T-helper 9 cell (primary cell): ENCODE data around the gene KLHL14.
"Not testable (repeated sequence)": the region's sequence is repeated elsewhere in the genome, so short reads cannot be mapped to it uniquely, and the experiment has no call there.

ENCODE experiments used
- DNase-seq: peaks from one replicate; pipeline ENCODE4 v3.0.0-alpha.2; 2020
- total RNA-seq, 2 donors: gene quantifications; one replicate each; lab custom pipeline; 2026; lab: John Stamatoyannopoulos, UW

KLHL14 gene
- 0 reads per million in 2 donors for total RNA-seq

DNA sequence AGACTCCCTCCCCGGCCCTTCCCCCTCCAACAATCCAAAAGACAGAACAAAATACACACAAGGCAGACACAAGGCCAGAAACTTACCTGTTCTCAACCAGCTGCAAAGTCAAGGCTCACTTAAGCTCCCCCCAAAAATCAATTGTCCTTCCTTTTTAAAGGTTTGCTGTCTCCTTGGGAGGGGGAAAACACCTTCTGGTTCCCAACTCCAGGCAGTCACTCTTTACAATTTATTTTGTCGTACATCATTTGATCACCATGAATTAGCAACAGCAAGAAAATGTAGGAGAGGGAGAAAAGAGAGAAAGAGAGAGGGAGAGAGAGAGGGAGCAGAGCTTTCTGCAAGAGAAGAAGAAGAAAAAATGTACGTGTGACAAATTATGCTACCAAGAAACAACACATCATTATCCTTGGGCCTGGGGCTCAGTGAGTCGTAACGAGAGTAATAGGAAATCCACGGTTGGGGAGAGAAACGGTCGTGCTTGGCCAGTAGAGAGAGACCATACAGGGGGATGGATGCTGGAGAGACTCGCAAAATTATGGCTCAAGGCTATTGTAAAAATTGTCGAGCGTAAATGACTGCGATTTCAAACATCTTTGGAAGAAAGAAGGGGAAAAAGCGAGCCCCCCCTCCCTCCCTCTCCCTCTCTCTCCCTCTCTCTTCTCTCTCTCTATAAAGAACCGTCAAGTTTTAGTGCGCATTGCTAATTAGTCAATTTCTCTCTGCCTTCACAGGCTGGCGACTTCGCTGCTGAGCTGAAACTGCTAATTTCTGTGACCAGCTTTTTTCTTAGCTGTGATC, at the start of gene KLHL14:
Gene KLHL14, minus strand, starts transcription at position 443 of the 801 bp plus-strand sequence. CDS start 2,432 bp downstream, outside the sequence.
- DNase-seq, result no peak

- DNase-seq, result no peak
Measured at GRCh38 chr18:32822197-32822596, 49.4 kb upstream of the KLHL14 start.

DNA sequence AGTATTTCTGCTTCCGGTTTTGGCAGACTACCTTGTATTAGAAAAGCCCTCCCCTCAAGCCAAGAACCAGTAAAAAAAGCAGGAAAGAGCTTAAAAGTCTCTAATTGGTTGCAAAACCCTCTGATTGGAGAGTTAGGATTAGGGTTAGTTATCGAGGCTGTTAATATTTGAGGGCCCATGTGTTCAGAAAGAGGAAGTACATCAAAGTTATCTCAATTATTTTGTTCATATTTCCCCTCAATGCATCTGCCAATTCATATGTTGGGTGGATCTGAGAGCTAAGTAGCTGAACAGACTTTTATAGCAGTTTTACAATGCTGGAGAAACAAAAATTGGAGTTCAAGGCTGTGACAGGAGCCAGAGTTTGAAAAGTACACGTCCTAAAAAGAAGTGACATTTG, 43.1 kb upstream of the KLHL14 start:
- DNase-seq, result no peak

DNA sequence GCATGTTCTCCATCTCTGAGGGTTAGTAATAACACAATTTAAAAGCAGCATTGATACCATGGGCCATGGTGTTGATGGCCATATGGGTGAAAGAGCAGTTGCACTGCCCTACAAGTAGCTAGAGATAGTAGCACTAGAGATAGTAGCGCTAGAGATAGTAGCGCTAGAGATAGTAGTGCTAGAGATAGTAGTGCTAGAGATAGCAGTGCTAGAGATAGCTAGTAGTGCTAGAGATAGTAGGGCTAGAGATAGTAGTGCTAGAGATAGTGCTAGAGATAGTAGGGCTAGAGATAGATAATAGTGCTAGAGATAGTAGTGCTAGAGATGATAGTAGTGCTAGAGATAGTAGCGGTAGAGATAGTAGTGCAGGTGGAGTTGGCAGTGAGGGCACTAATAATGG, 39.5 kb upstream of the KLHL14 start:
- no peak for DNase-seq

- no peak for DNase-seq
Measured at GRCh38 chr18:32810314-32810713, 37.5 kb upstream of the KLHL14 start.

GRCh38 chr18:32805354-32805753, 32.5 kb upstream of the KLHL14 start:
- no peak for DNase-seq

- DNase-seq, result no peak
Measured at GRCh38 chr18:32804134-32804888, 31.5 kb upstream of the KLHL14 start.

- DNase-seq, result no peak
Measured at GRCh38 chr18:32803568-32803967, 30.7 kb upstream of the KLHL14 start.

GRCh38 chr18:32802591-32803451, 30.0 kb upstream of the KLHL14 start:
- DNase-seq, result no peak

DNA sequence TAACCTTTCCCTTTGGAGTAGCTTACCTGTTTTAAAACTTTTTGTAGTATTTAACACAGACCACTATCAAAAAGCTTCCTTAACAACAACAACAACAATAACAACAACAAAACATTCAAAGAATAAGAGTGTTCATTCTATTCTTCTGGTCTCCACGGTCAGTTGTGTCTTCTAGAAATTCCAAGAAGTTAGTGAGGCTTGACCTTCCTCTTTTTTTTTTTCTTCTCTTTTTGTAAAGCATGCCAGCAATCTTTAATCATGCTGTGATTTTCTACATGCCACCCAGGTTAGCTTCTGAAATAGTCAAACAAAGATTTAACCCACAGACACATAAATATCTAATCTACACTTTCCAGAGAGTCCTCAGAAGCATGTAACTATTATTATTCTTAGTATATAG, 28.4 kb upstream of the KLHL14 start:
- DNase-seq, result no peak

GRCh38 chr18:32798209-32798960, 25.6 kb upstream of the KLHL14 start:
- DNase-seq, result no peak

- DNase-seq, result not testable (repeated sequence)
Measured at GRCh38 chr18:32794667-32795066, 21.8 kb upstream of the KLHL14 start.

DNA sequence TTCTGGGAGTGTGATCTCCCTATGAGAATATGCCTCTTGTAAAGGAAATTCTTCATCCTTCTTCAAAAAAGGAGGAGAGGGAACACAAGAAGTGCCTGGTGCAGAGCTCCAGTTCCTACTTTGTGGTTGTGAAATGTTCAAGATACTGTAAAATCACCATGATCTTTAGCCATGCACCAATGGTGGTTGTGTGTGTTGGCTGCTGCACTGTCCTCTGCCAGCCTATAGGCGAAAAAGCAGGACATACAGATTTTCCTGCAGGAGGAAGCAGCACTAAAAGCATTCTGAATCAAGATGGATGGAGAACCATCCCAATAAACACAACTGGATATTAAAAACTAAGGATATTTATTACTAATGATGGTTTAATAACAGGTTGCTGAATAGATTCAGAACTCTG, 6.2 kb upstream of the KLHL14 start:
- no peak for DNase-seq

GRCh38 chr18:32777049-32777448, 4.2 kb upstream of the KLHL14 start:
- DNase-seq, result no peak

GRCh38 chr18:32776561-32776960, 3.7 kb upstream of the KLHL14 start:
- DNase-seq, result no peak

DNA sequence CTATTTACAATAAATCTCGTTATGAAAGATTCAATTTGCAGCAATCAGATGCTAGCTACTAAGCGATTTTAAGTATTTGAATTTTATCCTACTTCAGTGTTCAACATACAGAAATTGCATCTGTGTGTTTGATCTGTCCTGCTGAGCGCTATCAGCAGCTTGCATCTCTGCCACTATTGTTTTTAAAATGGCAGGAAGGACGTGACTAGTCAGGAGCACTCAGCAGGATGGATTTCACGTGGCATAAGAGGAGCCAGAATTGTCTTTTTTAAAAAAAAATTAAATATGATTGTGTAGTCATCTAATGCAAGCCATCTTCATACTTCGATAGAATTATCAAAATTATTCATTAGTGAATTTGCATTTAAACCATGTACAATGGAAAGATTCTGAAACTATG, 2.8 kb upstream of the KLHL14 start:
- DNase-seq, result no peak

GRCh38 chr18:32773382-32773712, 524 bp upstream of the KLHL14 start:
- no peak for DNase-seq

GRCh38 chr18:32771871-32772580, 797 bp downstream of the KLHL14 start:
- no peak for DNase-seq

GRCh38 chr18:32771169-32771751, 1.6 kb downstream of the KLHL14 start:
- no peak for DNase-seq

GRCh38 chr18:32770666-32771168, 2.1 kb downstream of the KLHL14 start:
- no peak for DNase-seq

DNA sequence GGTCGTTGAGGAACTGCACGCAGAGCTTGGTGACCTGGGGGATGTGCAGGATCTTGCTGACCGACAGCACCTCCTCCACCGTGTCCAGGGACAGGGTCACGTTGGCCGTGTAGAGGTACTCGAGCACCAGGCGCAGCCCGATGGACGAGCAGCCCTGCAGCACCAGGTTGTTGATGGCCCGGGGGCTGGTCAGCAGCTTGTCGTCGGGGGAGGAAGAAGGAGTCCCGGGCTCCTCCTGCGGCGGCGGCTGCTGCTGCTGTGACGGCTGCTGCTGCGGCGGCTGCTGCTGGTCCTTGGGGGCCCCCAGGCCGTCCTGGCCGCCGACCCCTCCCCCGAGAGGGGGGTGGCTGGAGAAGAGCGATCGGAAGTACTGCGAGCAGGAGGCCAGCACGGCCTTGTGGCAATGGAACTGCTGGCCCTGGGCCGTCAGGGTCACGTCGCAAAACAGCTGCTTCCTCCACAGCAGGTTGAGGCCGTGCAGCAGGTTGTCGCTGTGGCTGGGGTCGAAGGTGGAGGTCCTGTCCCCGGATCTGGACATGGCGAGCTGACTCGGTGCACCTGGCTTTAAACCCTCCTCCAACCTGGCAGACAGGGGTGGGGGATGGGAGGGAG, 2.7 kb downstream of the KLHL14 start:
- DNase-seq, result no peak
